Esophagus squamous epithelium (tissue), 5 donors: ENCODE results near the gene TPSB2. TPM values are rescaled to one million over a fixed set of nuclear protein-coding genes. Genes with fewer than 3 reads are reported as not detected.
"Not testable (repeated sequence)": the region's sequence is repeated elsewhere in the genome, so short reads cannot be mapped to it uniquely, and the experiment has no call there.

ENCODE experiments used
- DNase-seq: peaks from one replicate; lab custom pipeline; 2025; lab: John Stamatoyannopoulos, UW
- H3K27ac ChIP-seq, 4 donors: fragments of 200-600 bp; sonication (generic); one replicate each; pipeline ENCODE4 v1.5.1; 2016 to 2019; ENCODE audit warnings: mild to moderate bottlenecking in 1 of 4
- H3K27me3 ChIP-seq, 4 donors: fragments of 200-600 bp; sonication (generic); 1 replicate in 3 of 4; 2 replicates in 1 of 4; pipeline versions ENCODE4 v1.5.1 to v1.6.0; 2017 to 2021; ENCODE audit warnings: antibody characterized with exemption in 1 of 4
- H3K36me3 ChIP-seq, 3 donors: fragments of 200-600 bp; sonication (generic); one replicate each; pipeline ENCODE4 v1.5.1; 2016 to 2019
- H3K4me1 ChIP-seq, 3 donors: fragments of 200-600 bp; sonication (generic); one replicate each; pipeline ENCODE4 v1.5.1; 2017 to 2019
- H3K4me3 ChIP-seq, 4 donors: fragments of 200-600 bp; sonication (generic); 1 replicate in 3 of 4; 2 replicates in 1 of 4; pipeline ENCODE4 v1.5.1; 2016 to 2019; ENCODE audit warnings: mild to moderate bottlenecking in 2 of 4, moderate library complexity in 1 of 4
- H3K9me3 ChIP-seq, 3 donors: fragments of 200-600 bp; sonication (generic); one replicate each; pipeline ENCODE4 v1.5.1; 2016 to 2019
- CTCF ChIP-seq, 6 experiments: fragments of 450-650 bp in 4 of 6; fragments of 200-600 bp in 2 of 6; sonication (generic) in 2 of 6; IDR thresholded peaks; one replicate each; pipeline ENCODE4 v1.5.1; 2016 to 2019; ENCODE audit warnings: antibody characterized with exemption in 6 of 6, mild to moderate bottlenecking in 4 of 6, moderate library complexity in 4 of 6
- POLR2A ChIP-seq, 4 donors: fragments of 450-650 bp; IDR thresholded peaks; one replicate each; pipeline ENCODE4 v1.6.1; 2017; ENCODE audit warnings: antibody characterized with exemption in 4 of 4, mild to moderate bottlenecking in 4 of 4, moderate library complexity in 3 of 4
- WGBS, 2 donors: methylation state at CpG; one replicate each; pipeline ENCODE4 v1.1.5; 2018; 5-methylcytosine and 5-hydroxymethylcytosine counted together
- intact Hi-C: fragments of 100-400 bp; cut with DNase I; formaldehyde crosslinking; loops from one replicate; pipeline ENCODE4 v1.15.0; 2022
- total RNA-seq, 4 donors: library from RNA; depleted of rRNA; stranded (reverse); fragments of >200 nt; gene quantifications; one replicate each; pipeline ENCODE4 v1.1.0, GENCODE V29; 2016
- donor health status: DM: yes; HTN: yes; CAD: no.

The TPSB2 gene
- total RNA-seq, 4 donors from 2014 or later = 4.0 to 537 (median 20.2) TPM

GRCh38 chr16:1247903-1248537 is 18.0 kb upstream of the TPSB2 start:
- H3K4me1 ChIP-seq, H3K36me3 ChIP-seq, H3K9me3 ChIP-seq, DNase-seq, intact Hi-C loops, H3K27ac ChIP-seq, H3K4me3 ChIP-seq: not testable (repeated sequence)
- peaks cover 0 to 39% (median 0%) of the 10 kb centered on the region in 4 donors for H3K27me3 ChIP-seq
- 79 to 81% methylated on average over 11 to 14 of the region's 14 CpGs for WGBS, 2 donors

- Histone ChIP-seq H3K27ac (no peak overlapping the region), H3K4me1 (no peaks in the 10 kb centered on the region), H3K27me3 (peaks cover 0 to 39% (median 0%) of the 10 kb centered on the region in 4 donors), H3K9me3 (no peaks in the 10 kb centered on the region), H3K36me3 (no peaks in the 10 kb centered on the region), H3K4me3 (no peak overlapping the region)
- no peak for DNase-seq
- WGBS, 2 donors = 47 to 54% methylated on average over 14 to 18 of the region's 22 CpGs
- intact Hi-C loops = no loop called here
- TF ChIP-seq CTCF (IDR thresholded peaks at IDR 0.05) = no peak
- no peak for TF ChIP-seq POLR2A (IDR thresholded peaks at IDR 0.05)
Observed at GRCh38 chr16:1245452-1246020, 15.6 kb upstream of the TPSB2 start.

GRCh38 chr16:1244881-1245280 is 14.9 kb upstream of the TPSB2 start:
- Histone ChIP-seq H3K27me3 (peaks cover 0 to 39% (median 0%) of the 10 kb centered on the region in 4 donors), H3K9me3 (no peaks in the 10 kb centered on the region), H3K27ac (no peak overlapping the region), H3K36me3 (no peaks in the 10 kb centered on the region), H3K4me3 (no peak overlapping the region), H3K4me1 (no peaks in the 10 kb centered on the region)
- intact Hi-C loops = no loop called here
- 63 to 67% methylated on average over 6 to 9 of the region's 12 CpGs for WGBS, 2 donors
- no peak for TF ChIP-seq POLR2A (IDR thresholded peaks at IDR 0.05)
- TF ChIP-seq CTCF (IDR thresholded peaks at IDR 0.05) = no peak
- no peak for DNase-seq

- H3K36me3 ChIP-seq, DNase-seq, H3K27ac ChIP-seq, H3K4me1 ChIP-seq, H3K9me3 ChIP-seq, H3K4me3 ChIP-seq, intact Hi-C loops: not testable (repeated sequence)
- WGBS, 2 donors = 63% methylated on average over 13 of the region's 32 CpGs; no CpG with 5 or more reads in 1 of the 2 donors
- peaks cover 0 to 44% (median 0%) of the 10 kb centered on the region in 4 donors for H3K27me3 ChIP-seq
Observed at GRCh38 chr16:1243907-1244850, 14.2 kb upstream of the TPSB2 start.

- H3K27ac ChIP-seq, intact Hi-C loops, DNase-seq, H3K36me3 ChIP-seq, H3K4me1 ChIP-seq, H3K4me3 ChIP-seq, H3K9me3 ChIP-seq: not testable (repeated sequence)
- WGBS, 2 donors = 50 to 75% methylated on average over 2 to 4 of the region's 11 CpGs
- H3K27me3 ChIP-seq = peaks cover 0 to 41% (median 0%) of the 10 kb centered on the region in 4 donors
Observed at GRCh38 chr16:1243363-1243762, 13.4 kb upstream of the TPSB2 start.

GRCh38 chr16:1241081-1241480 is 11.1 kb upstream of the TPSB2 start:
- peaks cover 0 to 30% (median 0%) of the 10 kb centered on the region in 4 donors for H3K27me3 ChIP-seq
- H3K27ac ChIP-seq, H3K4me3 ChIP-seq, DNase-seq, intact Hi-C loops, H3K36me3 ChIP-seq, H3K9me3 ChIP-seq, H3K4me1 ChIP-seq: not testable (repeated sequence)
- no CpG with 5 or more reads among the region's 15 CpGs for WGBS, 2 donors

GRCh38 chr16:1240436-1240835 is 10.5 kb upstream of the TPSB2 start, which contains the start of gene TPSAB1:
Gene TPSAB1 (plus strand): TSS chr16:1240705. CDS start chr16:1240939, 234 bp downstream.
- no CpG with 5 or more reads among the region's 12 CpGs for WGBS, 2 donors
- H3K27ac ChIP-seq, H3K36me3 ChIP-seq, H3K9me3 ChIP-seq, DNase-seq, intact Hi-C loops, H3K4me1 ChIP-seq, H3K4me3 ChIP-seq: not testable (repeated sequence)
- peaks cover 0 to 23% (median 0%) of the 10 kb centered on the region in 4 donors for H3K27me3 ChIP-seq

GRCh38 chr16:1239575-1239974 is 9.6 kb upstream of the TPSB2 start:
- DNase-seq, H3K4me1 ChIP-seq, H3K36me3 ChIP-seq, H3K4me3 ChIP-seq, H3K9me3 ChIP-seq, H3K27ac ChIP-seq, intact Hi-C loops: not testable (repeated sequence)
- H3K27me3 ChIP-seq = peaks cover 0 to 15% (median 0%) of the 10 kb centered on the region in 4 donors
- 90 to 100% methylated on average over 2 of the region's 9 CpGs for WGBS, 2 donors

- H3K4me1 ChIP-seq, H3K36me3 ChIP-seq, intact Hi-C loops, DNase-seq, H3K27ac ChIP-seq, H3K4me3 ChIP-seq, H3K9me3 ChIP-seq, H3K27me3 ChIP-seq: not testable (repeated sequence)
- 61 to 82% methylated on average over 5 to 6 of the region's 23 CpGs for WGBS, 2 donors
Observed at GRCh38 chr16:1238909-1239308, 8.9 kb upstream of the TPSB2 start.
